Measurements from ENCODE around the gene SLC13A4. TPM values are rescaled to one million over a fixed set of nuclear protein-coding genes. Genes with fewer than 3 reads are reported as not detected.

SLC13A4 gene
- total and polyA plus RNA-seq, 2 donors (not counting 3 experiments of a cell fraction or from before 2014, with no cell fraction given): not detected

- peaks cover 0 to 2% of the 10 kb centered on the region in 2 experiments for H3K36me3 ChIP-seq (ENCODE audit: control insufficient read depth in 2 of 2, extremely low read depth in 1 of 2, insufficient read depth in 2 of 2, low read length in 2 of 2)
- intact Hi-C loops (cut with micrococcal nuclease): no loop called here
- POLR2A ChIA-PET: no interaction called here
- BruUV-seq (replicated peaks): no TSS peak
- H3K27me3 ChIP-seq (ENCODE audit: control insufficient read depth in 2 of 2, insufficient read depth in 2 of 2, low read length in 2 of 2): no peaks in the 10 kb centered on the region
- DNase-seq (ENCODE audit: low read depth, low spot score): no peak
- H3K9ac ChIP-seq (replicated peaks; ENCODE audit: extremely low read depth, insufficient read depth, low read length): no peak overlapping the region
- H3K4me2 ChIP-seq (ENCODE audit: insufficient read depth, low read length): no peak overlapping the region
- H2AFZ ChIP-seq (ENCODE audit: low read depth, low read length): no peak overlapping the region
- no peaks in the 10 kb centered on the region for H3K9me3 ChIP-seq (replicated peaks; ENCODE audit: control insufficient read depth, insufficient read depth, low read length)
- H4K20me1 ChIP-seq (replicated peaks; ENCODE audit: control insufficient read depth, extremely low read depth, insufficient read depth, low read length): no peaks in the 10 kb centered on the region
- H3K9me1 ChIP-seq (replicated peaks; ENCODE audit: control insufficient read depth, extremely low read depth, insufficient read depth, low read length): no peaks in the 10 kb centered on the region
- H3K4me3 ChIP-seq (replicated peaks in 1 of 3; ENCODE audit: insufficient read depth in 1 of 3, low read depth in 1 of 3, low read length in 3 of 3): no peak overlapping the region
- dilution Hi-C loops (cut with MboI; ENCODE audit: extremely low pct_ligation_motif_present, low sequenced_read_pairs): no loop called here
- CTCF ChIA-PET: interaction anchor here (0.6 to 6.0 kb wide), 6 partner anchors 14 to 411 kb away, joined by 3 to 53 read pairs (median 3); no protein-coding TSS in a partner anchor
- TF ChIP-seq POLR2A (IDR thresholded peaks at IDR 0.05; ENCODE audit: low read depth, low read length) (no peak), CTCF (IDR thresholded peaks at IDR 0.05; ENCODE audit: extremely low read depth in 1 of 2, insufficient read depth in 1 of 2, low read depth in 1 of 2, low read length in 2 of 2) (no peak), FOS (IDR thresholded peaks at IDR 0.05; ENCODE audit: borderline replicate concordance, insufficient read depth, low read length) (peak; percentile 32)
- H3K79me2 ChIP-seq (ENCODE audit: control insufficient read depth, insufficient read depth, low read length): no peaks in the 10 kb centered on the region
- peak overlapping the region; percentile 28 for H3K27ac ChIP-seq (ENCODE audit: insufficient read depth, low read depth, low read length)
- peaks cover 18% of the 10 kb centered on the region for H3K4me1 ChIP-seq (ENCODE audit: control insufficient read depth, extremely low read depth, insufficient read depth, low read length)
- FAIRE-seq: peak; percentile 71
Measured at GRCh38 chr7:135685306-135686084, 42.5 kb downstream of the SLC13A4 start.

DNA sequence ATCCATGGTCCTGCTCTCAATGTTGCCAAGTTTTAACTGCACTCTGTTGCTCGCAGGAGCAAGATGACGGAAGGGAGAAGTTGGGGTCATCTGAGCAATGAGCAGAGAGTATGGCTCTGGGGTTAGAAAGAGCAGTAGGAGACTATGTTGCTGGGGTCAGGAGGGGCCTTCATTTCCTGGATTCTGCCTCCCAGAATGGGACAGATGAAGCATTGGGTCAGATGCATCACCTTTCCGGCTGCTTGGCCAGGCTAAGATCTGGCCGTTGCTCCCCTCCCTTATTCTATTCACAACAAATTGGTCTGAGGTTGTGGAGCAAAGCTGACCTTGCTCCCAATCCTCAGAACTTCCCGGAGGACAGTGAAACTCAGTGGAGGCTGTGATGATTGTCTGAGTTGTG is 43.3 kb downstream of the SLC13A4 start:
- Histone ChIP-seq H3K4me1 (ENCODE audit: control insufficient read depth, extremely low read depth, insufficient read depth, low read length) (peaks cover 16% of the 10 kb centered on the region), H3K4me2 (ENCODE audit: insufficient read depth, low read length) (no peak overlapping the region), H3K36me3 (ENCODE audit: control insufficient read depth in 2 of 2, extremely low read depth in 1 of 2, insufficient read depth in 2 of 2, low read length in 2 of 2) (peaks cover 0 to 2% of the 10 kb centered on the region in 2 experiments), H4K20me1 (replicated peaks; ENCODE audit: control insufficient read depth, extremely low read depth, insufficient read depth, low read length) (no peaks in the 10 kb centered on the region), H3K4me3 (replicated peaks in 1 of 3; ENCODE audit: insufficient read depth in 1 of 3, low read depth in 1 of 3, low read length in 3 of 3) (no peak overlapping the region), H3K9ac (replicated peaks; ENCODE audit: extremely low read depth, insufficient read depth, low read length) (no peak overlapping the region), H3K27ac (ENCODE audit: insufficient read depth, low read depth, low read length) (peak overlapping the region; percentile 28), H3K27me3 (ENCODE audit: control insufficient read depth in 2 of 2, insufficient read depth in 2 of 2, low read length in 2 of 2) (no peaks in the 10 kb centered on the region), H3K9me1 (replicated peaks; ENCODE audit: control insufficient read depth, extremely low read depth, insufficient read depth, low read length) (no peaks in the 10 kb centered on the region), H2AFZ (ENCODE audit: low read depth, low read length) (no peak overlapping the region), H3K9me3 (replicated peaks; ENCODE audit: control insufficient read depth, insufficient read depth, low read length) (no peaks in the 10 kb centered on the region), H3K79me2 (ENCODE audit: control insufficient read depth, insufficient read depth, low read length) (no peaks in the 10 kb centered on the region)
- intact Hi-C loops (cut with micrococcal nuclease) (no loop called here), dilution Hi-C loops (cut with MboI; ENCODE audit: extremely low pct_ligation_motif_present, low sequenced_read_pairs) (no loop called here)
- no TSS peak for BruUV-seq (replicated peaks)
- POLR2A ChIA-PET: no interaction called here
- CTCF ChIA-PET: interaction anchor here (0.6 to 6.0 kb wide), 7 partner anchors 9 to 410 kb away, joined by 3 to 53 read pairs (median 3); no protein-coding TSS in a partner anchor
- FAIRE-seq (peak; percentile 4), DNase-seq (ENCODE audit: low read depth, low spot score) (no peak)
- TF ChIP-seq POLR2AphosphoS5 (IDR thresholded peaks at IDR 0.05; ENCODE audit: insufficient read depth, low read depth, low read length) (no peak), CTCF (IDR thresholded peaks at IDR 0.05; ENCODE audit: extremely low read depth in 1 of 2, insufficient read depth in 1 of 2, low read depth in 1 of 2, low read length in 2 of 2) (no peak), EZH2 (IDR thresholded peaks at IDR 0.05; ENCODE audit: borderline replicate concordance, low read depth, low read length, severe bottlenecking) (no peak), FOS (IDR thresholded peaks at IDR 0.05; ENCODE audit: borderline replicate concordance, insufficient read depth, low read length) (no peak), JUN (IDR thresholded peaks at IDR 0.05; ENCODE audit: borderline replicate concordance, insufficient read depth, insufficient read length, low read depth) (no peak), GATA2 (IDR thresholded peaks at IDR 0.05; ENCODE audit: insufficient read depth, insufficient read length, low read depth, low read length) (no peak), MAX (IDR thresholded peaks at IDR 0.05; ENCODE audit: insufficient read depth, insufficient read length) (no peak), MYC (IDR thresholded peaks at IDR 0.05; ENCODE audit: low read depth, low read length) (no peak), POLR2A (IDR thresholded peaks at IDR 0.05; ENCODE audit: low read depth, low read length) (no peak)
